HG03159 (cell line): ENCODE data around the gene ANTXR2.

Experiments
- ATAC-seq: cut with Tn5 transposase; IDR thresholded peaks from one replicate; pipeline ENCODE4 v1.9.1; 2021; ENCODE audit warnings: mild to moderate bottlenecking, moderate library complexity; ENCODE audit not compliant: unreplicated experiment

Gene ANTXR2

GRCh38 chr4:79881407-79881806 is 191.6 kb downstream of the ANTXR2 start:
- ATAC-seq: no peak

GRCh38 chr4:79877511-79877910 is 195.5 kb downstream of the ANTXR2 start:
- ATAC-seq: no peak

- ATAC-seq: no peak
Measured at GRCh38 chr4:79875344-79875899, 197.6 kb downstream of the ANTXR2 start.

GRCh38 chr4:79874197-79874596 is 198.8 kb downstream of the ANTXR2 start:
- ATAC-seq: no peak

- ATAC-seq: no peak
Measured at GRCh38 chr4:79872738-79873137, 200.3 kb downstream of the ANTXR2 start.

GRCh38 chr4:79871961-79872360 is 201.1 kb downstream of the ANTXR2 start:
- ATAC-seq: no peak

GRCh38 chr4:79869597-79870237 is 203.3 kb downstream of the ANTXR2 start:
- no peak for ATAC-seq

GRCh38 chr4:79865201-79865597 is 207.8 kb downstream of the ANTXR2 start:
- ATAC-seq: no peak

GRCh38 chr4:79864500-79865200 is 208.4 kb downstream of the ANTXR2 start:
- ATAC-seq: no peak

GRCh38 chr4:79863333-79863732 is 209.7 kb downstream of the ANTXR2 start:
- ATAC-seq: no peak

- no peak for ATAC-seq
Measured at GRCh38 chr4:79862821-79863220, 210.2 kb downstream of the ANTXR2 start.

GRCh38 chr4:79857811-79858210 is 215.2 kb downstream of the ANTXR2 start:
- no peak for ATAC-seq

GRCh38 chr4:79856196-79856595 is 216.8 kb downstream of the ANTXR2 start:
- no peak for ATAC-seq

GRCh38 chr4:79854856-79855502 is 218.1 kb downstream of the ANTXR2 start:
- no peak for ATAC-seq

GRCh38 chr4:79852305-79852730 is 220.7 kb downstream of the ANTXR2 start:
- no peak for ATAC-seq

- no peak for ATAC-seq
Measured at GRCh38 chr4:79851625-79852304, 221.3 kb downstream of the ANTXR2 start.
